GM21529 (cell line): Measurements from ENCODE around the gene WFIKKN1.
"Not testable (repeated sequence)": the region's sequence is repeated elsewhere in the genome, so short reads cannot be mapped to it uniquely, and the experiment has no call there.

Experiments used
- ATAC-seq: cut with Tn5 transposase; IDR thresholded peaks from one replicate; pipeline ENCODE4 v1.9.1; 2021; ENCODE audit not compliant: unreplicated experiment

The WFIKKN1 gene

DNA sequence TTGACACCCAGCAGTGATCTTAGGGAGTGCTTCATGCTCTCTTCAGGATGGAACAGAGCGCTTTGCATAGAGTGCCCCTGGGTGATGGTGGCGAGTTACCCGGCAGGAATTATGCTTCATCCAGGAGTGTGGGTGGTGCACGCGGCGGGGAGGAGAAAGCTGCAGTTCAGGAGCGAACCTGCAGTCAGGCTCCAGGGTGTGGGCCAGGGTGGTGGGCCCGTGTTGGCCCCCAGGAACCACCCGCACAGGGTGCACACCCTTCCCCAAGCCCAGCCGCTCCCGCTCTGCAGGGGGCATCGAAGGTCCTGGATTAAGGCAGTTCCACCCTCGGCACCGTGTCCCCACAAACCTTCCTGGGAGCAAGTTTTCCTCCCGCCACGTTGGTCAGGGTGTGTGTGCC, 37.0 kb upstream of the WFIKKN1 start:
- ATAC-seq: no peak

DNA sequence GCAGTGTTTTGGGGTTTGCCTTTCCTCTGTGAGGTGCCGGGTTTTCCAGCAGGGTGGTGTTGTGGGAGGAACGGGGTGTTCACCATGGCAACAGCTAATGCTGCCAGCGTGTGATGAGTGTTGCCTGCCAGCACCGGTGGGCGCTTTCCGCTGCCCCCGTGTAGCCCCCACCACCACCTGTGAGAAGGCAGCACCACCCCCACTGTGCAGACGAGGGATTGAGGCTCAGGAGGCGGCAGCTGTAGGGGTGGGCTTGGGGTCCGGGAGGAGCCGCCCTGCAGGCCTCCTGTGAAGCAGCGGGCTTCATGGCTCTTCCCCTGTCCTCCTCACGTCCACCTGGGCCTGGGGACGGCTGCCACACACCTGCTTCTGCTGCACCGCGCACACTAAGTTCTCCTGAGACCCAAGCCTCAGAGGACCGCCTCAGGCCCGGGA, 35.7 kb upstream of the WFIKKN1 start:
- no peak for ATAC-seq

DNA sequence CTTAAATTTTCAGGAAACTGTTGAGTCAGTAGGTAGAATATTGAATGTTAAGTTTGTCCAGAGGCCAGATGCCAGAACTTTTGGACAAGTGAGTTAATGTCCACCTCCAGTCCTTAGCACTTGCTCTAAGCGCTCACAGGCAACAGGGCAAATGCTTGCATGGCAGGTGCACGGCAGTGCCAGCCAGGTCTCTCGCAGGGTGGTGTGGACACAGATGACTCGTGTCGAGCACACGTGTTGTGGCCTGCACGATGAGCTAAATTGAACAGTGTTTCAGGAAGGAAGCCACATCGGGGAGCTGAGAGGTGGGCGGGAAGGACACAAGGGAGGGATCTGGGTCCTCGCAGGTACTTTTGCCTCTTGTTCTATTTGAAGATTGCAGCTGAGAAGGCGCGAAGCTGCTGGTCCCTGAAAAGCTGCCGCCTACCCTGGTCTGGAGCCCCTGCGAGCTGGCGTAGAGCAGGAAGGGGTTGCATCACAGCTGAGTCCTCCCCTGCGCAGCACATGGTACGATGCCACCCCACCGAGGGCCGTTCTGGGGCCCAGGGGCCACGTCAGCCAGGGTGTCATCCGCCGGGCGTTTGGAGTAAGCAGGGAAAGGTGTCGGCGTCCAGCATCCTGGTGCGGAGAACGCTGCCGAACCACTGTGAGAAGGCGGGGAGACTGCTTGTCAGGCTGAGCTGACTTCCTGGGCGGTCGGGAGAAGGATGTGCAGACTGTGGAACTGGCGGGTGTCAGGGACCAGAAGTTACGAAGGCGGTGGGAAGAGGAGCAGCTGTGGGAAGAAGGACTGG, 34.6 kb upstream of the WFIKKN1 start:
- no peak for ATAC-seq

DNA sequence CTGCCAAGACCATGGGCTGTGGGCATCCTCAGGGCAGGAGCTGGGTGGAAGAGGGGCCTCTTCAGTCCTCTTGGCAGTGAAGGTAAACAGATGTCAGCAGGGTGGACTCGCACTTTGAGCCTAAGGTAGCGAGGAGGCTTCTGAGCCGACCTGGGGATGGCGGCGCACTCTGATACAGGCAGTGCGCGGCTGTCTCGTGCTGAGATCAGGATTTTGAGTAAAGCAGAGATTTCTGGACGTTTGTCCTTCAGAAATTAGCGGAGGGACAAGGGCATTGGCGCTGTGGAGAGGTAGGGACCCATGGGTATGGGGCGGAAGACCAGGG, 34.1 kb upstream of the WFIKKN1 start:
- ATAC-seq: no peak

DNA sequence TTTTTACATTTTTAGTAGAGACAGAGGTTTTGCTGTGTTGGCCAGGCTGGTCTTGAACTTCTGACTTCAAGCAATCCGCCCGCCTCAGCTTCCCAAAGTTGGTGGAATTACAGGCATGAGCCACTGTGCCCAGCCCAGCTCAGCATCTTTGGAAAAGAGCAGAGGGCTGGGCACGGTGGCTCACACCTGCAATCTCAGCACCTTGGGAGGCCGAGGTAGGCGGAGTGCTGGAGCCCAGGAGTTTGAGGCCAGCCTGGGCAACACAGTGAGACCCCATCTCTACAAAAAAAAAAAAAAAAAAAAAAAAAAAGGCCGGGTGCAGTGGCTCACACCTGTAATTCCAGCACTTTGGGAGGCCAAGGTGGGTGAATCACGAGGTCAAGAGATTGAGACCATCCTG, 33.1 kb upstream of the WFIKKN1 start:
- ATAC-seq: not testable (repeated sequence)

DNA sequence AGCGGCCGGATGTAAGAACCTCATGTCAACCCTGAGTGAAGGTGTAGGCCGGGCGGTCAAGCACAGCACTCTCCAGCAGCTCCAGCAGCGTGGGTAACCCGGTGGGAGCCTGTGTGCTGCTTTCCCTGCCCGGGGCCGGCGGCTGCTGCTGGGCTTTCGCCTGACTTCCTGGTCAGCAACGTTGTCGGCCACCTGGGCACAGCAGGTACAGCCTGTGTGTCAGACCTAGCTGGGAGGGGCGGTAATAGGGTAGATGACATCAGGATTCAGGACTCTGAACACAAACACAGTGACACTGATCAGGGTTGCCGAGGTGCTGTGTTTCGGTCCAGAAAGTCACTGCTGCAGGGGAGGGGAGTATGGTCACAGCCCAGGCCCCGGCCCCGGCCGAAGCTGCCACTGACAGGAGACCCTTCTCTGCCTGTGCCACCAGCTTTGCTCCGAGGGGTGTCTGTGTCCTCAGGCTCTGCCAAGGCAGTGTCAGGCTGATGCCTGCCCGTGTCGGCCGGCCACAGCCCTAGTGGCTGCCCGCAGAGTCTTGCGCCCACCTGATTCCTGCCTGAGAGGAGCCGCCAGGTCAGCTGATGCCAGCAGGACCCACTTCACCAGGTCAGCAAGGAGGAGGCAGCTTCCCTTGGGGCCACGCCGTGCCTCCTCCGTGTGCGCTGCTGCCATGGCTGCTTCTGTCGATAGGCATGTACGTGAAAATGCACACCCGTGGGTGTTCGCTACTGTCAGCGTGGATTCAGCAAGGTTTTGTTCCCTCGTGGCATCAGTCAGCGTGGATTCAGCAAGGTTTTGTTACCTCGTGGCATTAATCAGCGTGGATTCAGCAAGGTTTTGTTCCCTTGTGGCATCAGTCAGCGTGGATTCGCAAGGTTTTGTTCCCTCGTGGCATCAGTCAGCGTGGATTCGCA, 31.7 kb upstream of the WFIKKN1 start:
- ATAC-seq: no peak

DNA sequence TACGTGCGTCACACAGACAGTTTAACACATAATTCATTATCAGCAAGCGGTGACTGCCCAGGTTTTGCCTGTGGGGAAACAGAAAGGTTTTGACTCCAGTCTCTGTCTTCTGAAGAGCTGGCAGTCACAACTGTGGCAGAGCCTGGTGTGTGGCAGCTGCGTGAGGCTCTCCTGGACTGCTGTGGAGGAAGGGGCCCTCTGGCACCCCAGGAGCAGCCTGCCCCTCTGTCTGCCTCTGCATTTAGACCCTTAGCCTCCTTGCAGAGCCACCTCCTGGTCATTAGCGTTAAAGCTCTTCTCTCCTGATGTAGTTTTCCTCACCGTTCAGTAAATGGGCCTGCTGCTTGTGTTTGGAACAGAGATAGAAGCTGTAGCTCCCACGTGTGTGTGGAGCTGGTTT, 30.0 kb upstream of the WFIKKN1 start:
- no peak for ATAC-seq

DNA sequence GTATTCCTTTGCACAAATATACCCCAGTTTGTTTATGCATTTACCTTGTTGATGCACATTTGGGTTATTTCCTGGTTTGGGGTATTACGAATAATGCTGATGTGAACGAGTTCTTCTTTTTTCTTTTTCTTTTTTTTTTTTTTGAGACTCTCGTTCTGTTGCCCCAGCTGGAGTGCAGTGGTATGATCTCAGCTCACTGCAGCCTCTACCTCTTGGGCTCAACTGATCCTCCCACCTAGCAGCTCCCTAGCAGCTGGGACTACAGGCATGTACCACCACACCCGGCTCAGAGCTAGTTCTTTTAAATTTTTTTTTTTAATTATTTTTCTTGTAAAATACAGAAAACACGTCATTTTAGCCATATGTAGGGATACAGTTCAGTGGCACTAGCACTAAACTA, 26.9 kb upstream of the WFIKKN1 start:
- ATAC-seq: no peak

DNA sequence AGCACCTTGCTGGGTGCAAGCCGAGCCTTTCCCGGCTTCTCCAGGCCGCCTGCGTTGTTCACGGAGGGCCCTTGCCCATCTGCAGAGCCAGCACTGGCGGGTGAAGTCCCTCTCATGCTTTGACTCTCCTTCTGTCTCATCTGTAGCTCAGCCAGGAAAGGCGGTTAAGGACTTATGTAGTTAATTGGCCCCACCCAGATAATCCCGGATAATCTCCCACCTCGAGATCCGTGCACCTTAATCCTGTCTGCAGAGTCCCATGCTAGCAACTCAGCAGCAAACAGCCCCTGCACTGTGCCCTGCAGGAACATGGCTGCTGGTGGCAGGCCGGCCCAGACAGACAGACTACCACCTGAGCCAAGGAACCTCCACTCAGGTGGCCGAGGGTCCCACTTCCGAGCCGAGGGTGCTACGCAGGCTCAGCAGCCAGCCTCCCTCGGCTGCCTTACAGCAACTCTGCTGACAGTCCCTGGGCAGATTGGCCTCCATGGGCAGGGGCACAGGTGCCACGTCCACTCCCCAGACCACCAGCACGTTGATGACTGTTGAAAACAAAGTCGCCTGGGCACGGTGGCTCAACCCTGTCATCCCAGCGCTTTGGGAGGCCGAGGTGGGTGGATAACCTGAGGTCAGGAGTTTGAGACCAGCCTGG, 24.0 kb upstream of the WFIKKN1 start:
- no peak for ATAC-seq

DNA sequence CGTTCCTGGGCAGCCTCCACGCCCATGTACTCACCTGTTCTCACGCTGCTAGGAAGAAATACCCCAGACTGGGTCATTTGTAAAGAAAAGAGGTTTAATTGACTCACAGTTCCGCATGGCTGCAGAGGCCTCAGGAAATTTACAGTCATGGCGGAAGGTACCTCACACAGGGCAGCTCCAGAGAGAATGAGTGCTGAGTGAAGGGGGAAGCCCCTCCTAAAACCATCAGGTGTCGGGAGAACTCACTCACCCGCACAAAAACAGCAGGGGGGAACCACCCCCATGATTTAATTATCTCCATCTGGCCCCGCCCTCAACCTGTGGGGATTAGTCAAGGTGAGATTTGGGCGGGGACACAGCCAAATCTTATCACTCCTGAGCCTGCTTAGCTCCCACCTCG, 22.8 kb upstream of the WFIKKN1 start:
- ATAC-seq: no peak

DNA sequence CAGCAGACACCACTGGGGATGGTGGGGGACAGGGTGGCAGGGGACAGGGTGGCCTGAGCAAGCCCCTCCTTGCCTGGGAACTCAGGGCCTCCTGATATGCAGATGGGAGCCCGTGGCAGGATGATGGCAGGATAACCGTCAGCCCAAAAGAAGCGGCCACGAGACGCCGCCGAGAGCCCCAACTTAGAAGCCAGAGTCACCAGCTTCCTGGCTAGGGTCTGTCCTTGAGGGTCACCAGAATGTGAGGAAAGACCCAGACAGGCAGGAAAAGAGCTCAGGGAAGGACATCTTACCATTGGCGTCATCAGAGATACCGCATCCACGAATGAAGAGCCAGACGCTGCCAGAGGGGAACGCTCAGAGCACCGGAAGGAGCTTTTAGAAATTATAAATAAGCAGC, 21.5 kb upstream of the WFIKKN1 start:
- no peak for ATAC-seq

DNA sequence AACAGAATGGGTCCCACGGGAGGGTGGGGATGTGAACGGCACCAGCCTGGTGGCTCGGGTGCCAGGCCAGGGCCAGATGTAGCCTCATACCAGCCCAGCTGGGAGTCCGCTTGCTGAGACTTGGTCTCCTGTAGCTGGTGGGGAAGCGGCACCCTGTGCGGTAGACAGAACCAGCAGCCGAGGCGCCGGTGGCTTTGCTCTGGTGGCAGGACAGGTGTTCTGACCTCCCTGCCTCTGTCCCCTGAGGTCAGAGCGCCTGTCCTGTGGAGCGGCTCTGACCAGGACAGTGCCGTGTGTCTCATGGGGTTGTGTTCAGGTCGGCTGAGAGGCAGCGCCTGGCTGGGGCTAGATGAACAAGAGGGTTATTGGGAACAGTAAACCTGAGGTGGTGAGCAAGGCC, 20.8 kb upstream of the WFIKKN1 start:
- no peak for ATAC-seq

DNA sequence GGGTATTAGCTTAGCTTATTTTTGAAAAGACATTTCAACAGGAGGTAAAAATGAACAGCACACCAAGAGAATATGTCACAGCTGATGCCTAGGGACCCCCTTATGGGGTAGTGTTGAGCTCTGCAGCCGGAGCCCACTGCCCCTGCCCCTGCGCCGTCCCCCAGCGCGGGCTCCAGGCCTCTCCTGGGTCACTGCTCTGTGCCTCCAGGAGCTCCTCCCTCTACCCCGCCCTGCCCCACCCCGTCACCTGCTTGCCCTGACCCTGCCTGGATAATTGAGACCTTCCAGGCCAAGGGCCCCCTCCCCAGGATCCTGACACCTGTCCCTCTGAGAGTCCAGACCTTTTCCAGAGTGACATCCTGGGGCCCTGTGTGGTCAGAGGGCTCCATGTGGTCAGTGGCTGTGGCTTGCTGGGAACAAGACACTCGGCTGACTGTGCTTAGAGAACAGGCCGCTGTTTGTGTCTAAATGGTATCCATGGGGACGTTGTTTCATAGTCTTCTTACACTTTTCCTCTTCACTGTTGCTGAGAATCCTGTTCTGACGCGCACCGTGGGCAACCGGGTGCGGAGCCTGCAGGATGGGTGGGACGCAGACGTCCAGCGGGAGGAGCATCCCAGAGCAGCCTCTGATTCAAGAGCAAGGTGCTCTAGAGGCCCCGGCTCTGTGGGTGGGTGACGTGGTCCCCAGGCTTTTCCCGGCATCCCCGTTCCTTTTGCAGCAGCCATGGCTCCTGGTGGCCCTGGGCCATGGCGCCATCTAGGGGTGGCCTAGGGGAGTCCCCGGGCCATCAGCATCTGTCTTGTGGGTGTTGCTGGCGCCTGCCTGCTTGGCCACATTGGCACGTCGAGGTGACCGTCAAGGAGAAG, 20.0 kb upstream of the WFIKKN1 start:
- no peak for ATAC-seq

DNA sequence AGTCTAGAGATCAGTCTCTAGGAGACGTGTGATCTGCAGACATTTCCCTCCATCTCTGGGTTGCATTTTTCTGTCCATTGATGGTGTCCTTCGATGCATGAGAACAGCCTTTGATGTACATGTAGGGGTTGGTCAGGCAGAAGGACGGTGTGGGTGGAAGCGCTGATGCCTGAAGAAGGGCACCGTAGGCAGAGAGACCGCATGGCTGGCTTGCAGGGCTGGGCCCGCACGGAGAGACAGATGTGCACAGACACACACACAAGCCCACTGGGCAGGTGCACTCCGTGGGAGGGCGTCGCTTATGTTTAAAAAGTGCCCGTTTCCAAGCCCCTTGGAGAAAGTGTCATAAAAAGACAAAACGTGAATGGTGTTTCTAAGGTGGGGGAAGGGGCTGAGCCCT, 15.7 kb upstream of the WFIKKN1 start:
- ATAC-seq: no peak

DNA sequence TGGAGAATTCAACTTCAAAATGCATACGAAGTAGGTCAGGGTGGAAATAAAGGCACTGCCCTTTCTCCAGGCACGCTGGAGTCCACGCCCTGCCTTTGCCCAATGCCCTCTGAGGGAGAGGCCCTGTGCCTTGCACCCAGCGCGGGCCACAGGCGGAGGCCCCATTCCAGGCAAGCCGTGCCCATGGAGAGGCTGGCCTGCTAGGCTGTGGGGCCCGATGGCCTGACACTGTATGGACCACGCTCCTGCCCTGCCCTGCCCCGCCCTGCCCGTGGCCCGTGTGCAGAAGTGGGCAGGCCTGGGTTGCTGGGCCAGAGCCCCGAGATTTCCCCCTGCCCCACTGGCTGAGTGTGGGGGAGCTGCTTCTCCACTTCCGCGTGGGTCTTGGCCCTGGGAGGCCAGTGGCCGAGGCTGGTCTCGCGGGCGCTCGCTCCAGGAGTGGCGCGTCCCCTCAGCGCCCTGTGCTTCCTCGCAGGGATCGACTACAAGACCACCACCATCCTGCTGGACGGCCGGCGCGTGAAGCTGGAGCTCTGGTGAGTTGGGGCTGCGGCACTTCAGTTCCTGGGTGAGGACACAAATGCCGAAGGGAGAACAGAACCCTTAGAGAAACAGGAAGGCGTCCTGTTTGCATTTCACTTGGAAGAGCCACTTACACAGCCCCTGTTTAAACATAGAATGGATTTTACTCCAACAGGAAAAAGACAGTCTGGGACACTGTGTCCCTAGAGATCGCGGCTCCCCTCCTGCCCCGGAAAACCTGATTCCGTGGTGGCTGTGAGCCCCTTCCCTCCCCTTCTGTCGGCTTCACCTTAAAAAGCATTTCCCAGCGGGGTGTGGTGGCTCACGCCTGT, 13.8 kb upstream of the WFIKKN1 start:
- ATAC-seq: no peak

DNA sequence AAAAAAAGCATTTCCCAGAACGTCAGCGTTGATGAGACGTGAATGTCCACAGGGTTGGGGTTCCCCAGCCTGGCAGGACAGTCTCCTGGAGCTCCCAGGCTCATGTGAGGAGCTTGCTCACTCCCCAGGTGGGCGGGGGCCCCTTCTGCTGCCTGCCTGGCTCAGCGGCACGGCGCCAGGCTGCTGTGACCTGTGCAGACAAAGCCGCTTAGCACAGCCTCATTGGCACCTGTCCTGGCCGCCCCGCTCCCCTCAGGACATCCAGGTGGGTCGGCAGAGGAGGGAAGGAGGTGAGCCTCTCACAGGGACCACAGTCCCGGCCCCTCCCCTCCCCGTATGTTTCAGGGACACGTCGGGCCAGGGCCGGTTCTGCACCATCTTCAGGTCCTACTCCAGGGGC, 12.9 kb upstream of the WFIKKN1 start:
- no peak for ATAC-seq

DNA sequence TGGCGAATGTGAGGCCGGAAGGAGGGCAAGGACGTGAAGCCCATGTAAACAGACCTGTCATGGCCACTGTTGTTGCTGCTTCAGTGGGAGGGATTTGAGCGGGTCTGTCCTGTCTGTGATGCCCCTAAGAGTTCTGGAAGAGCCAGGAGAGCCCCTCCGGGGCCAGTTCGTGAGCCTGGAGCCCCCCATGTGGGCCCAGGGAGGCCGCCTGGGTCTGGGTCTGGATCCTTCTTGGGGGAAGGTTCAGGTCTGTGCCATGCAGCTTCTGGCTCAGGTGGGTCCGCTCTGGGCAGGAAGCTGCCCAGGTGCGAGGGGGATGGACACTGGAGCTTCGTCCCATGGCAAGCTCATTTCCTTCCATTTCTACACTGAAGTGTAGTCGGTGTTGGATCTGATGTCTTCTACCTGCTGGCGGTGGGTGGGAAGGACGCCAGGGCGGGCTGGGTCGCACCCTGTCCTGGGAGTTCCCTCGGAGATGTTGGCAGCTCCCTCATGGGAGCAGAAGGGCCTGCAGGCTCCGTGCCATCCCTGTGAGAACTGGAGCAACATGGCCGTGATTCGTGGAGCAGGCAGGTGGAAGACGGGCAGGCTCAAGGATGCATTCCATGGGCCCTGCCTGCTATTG, 11.2 kb upstream of the WFIKKN1 start:
- ATAC-seq: no peak

DNA sequence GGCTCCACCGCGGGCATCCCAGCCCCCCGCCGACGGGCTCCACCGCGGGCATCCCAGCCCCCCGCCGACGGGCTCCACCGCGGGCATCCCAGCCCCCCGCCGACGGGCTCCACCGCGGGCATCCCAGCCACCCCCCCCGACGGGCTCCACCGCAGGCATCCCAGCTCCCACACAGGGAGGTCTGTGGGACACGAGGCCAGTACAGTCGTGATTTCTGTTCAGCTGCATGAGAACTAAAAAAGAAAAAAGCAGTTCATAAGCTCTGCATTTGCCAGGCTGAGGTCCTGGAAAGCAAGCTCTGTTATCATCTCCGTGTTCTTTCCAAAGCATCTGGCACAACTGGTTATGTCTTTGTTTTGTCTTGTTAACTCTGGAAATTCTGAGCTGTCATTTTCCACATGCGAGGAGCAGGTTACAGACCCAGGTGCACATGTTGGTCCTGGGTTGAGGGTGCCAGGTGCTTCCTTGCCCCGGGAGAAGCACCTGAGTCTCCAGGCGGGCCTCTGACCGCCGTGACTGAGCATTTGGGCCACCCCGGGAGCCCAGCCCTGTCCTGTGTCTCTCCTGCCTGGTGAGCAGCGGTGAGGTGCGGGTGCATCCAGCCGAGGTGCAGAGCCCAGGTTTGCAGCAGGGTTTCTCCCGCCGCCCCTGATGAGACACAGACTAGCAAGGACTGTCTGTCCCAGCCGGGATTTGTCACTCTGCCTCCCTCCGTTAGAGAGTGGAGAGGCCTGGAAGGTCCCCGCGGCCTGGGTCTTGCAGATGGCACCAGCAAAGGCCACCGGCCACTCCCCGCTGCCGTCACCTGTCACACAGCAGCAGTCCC, 9.9 kb upstream of the WFIKKN1 start:
- ATAC-seq: no peak
